GM19395 (cell line): ENCODE results near the gene CHCHD4.
"Not testable (repeated sequence)": the region's sequence is repeated elsewhere in the genome, so short reads cannot be mapped to it uniquely, and the experiment has no call there.

Experiments
- ATAC-seq: cut with Tn5 transposase; IDR thresholded peaks from one replicate; pipeline ENCODE4 v1.9.1; 2021; ENCODE audit warnings: mild to moderate bottlenecking, moderate library complexity; ENCODE audit not compliant: unreplicated experiment

Gene CHCHD4

GRCh38 chr3:14120921-14121448, 3.7 kb downstream of the CHCHD4 start:
- not testable (repeated sequence) for ATAC-seq

DNA sequence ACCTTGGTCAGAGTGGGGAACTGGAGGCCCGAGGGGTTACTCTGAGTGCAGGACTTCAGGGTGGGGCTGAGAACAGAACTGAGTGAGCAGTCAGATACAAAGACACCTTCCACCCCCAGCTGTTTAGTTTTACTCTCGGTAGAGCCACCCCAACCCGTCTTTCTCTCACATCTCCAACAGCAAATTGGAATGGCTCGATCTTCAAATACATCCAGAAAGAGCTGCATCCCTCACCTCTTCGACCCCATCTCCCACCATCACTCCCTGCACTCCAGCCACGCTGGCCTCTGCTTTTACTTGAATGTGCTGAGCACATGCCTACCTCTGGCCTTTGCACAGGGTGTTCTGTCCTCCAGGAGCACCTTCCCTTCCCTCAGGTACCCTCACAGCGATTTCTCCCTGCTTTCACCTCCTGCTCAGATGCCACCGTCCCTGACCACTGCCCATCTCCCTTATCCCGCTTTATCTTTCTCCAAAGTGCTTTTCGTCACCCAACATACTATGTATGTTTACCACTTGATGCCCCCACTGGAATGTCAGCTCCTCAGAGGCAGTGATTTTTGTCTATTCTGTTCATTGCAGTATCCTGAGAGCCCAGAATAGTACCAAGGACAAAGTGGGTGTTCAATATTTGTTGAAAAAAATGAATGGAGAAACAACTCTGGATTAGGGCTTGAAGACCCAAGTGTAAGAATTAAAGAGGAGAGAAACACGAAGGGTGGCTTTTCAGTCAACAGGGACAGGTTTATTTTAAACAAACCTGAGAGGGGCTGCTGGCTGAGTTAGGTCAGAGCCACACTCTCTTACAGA, 4.4 kb downstream of the CHCHD4 start:
- ATAC-seq, result no peak

DNA sequence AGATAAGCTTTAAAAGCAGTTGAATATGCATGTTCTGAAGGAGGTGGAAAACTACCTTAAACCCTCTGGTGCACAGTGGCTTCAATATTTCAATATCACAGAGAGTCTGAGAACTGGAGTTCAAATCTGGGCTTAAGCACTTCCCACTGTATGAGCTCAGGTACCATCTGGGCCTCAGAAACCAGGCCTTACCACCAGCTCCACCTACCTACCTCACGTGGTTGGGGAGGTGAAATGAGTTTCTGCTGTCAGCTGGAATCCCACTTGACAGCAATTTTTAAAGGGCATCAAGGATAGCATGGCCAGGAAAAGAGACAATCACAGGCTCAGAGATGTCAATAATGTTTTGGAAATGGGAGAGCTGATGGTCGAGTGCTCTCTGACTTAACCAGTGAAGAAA, 5.0 kb downstream of the CHCHD4 start:
- ATAC-seq, result no peak

DNA sequence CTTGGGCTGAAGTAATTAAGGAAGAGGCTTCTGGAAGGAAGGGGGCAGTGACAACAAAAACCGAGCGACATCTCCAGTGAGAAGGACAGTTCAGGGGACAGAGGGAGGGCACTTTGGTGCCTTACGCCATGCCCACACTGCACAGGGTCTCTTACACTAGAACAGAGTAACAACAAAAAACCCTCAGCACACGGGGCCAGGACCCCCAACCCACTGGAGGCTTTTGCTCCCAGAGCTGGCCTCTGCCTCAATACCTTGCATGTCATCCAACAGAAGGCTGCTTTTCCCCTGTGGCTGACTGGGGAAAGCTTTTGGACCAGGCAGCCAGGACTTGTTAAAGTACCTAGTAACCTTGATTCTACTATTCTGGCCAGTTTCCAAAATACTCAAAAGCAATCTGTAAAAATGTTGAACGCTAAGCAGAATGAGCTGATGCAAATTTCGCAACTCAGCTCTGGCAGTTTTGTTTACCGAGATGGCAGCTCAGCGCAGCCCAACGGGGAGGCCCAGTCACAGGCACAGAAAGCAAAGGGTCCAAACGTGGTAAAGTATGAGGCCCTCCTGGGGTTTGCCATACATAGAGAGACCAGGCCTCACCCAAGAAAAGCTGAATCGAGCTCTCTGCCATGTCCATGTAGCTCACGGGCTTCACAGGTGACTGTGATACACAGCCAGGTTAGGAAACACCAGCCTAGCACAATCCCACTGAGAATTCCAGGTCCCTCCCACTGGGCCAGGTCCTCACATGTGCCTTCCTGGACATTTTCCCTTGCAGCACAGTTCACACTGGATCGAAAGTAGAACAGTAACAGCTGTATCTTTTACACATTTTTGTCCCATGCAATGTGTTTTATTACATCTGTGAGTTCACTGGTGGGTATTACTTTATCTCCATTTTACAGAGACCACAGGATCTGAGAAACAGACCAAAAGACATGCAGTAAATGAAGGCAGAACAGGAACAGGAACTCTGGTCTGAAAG, 6.0 kb downstream of the CHCHD4 start:
- no peak for ATAC-seq

DNA sequence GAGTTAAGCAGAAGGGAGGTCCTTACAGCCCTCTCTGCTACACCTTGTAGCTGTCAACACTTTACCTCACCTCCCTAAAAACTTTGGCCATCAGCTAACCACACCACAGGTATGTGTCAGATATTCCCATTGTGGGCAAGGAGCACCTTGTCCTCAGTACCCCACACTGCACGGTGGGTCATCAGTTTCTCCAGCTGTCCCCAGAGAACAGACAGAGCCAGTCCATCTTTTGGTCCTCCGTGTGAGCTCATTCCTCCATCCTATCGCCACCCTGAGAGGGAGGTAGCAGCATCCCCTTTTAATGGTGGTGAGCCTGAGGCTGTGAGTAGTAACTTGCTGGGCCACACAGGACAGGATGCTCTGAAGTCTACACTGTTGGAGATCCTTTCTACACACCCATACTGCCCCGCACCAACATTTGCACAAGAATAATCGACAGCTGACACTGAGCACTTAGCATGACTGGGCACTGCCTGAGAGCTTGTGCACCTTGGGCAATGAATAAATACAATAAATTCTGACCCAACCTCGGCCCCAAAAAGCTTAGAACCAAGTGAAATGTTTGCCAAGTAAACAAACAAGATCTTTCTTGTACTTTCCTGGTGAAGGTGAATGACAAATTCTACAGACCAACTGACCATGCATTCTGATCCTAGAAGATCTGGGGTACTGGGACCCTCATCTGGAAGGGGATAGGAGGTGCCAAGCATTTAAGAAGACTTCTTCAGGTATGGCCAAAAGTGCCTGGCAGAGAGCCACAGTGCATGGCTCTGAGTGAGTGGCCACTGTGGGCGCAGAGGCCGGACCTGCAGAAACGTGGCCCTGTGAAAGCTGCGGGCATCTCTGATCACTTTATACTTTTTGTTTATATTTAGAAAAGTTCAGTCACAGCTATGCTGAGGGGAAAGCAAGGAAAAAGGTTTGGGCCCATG, 6.9 kb downstream of the CHCHD4 start:
- ATAC-seq, result no peak

DNA sequence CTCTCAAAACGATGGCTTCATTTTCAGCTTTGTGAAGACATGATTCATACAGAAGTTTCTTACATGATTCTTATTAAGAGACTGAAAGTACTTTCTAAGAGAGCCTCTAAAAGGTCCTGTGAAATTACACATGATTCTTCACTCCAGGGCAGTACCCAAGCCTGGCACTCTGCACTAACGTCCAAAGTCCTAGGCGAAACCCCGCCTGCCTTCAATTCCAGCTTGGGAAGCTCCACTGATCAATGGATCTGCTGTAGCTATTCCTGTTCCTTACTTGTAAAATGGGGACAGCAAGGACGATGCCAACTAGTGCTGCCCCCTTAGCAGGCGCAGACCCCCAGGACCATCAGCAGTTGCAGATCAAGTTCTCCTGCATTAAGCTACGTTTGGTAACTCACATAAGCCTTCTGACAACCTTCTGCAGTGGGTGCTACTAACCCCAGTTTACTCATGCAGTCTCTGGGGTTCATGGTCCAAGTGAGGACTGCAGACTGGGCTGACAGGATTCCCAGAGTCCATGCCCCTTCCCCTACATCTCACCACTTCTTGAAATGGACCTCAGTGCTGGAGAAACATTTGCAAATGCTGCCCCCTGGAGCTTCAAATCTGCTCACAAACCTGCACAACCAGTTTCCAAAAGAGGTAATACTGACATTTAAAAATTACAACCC, 10.6 kb downstream of the CHCHD4 start:
- ATAC-seq, result no peak

DNA sequence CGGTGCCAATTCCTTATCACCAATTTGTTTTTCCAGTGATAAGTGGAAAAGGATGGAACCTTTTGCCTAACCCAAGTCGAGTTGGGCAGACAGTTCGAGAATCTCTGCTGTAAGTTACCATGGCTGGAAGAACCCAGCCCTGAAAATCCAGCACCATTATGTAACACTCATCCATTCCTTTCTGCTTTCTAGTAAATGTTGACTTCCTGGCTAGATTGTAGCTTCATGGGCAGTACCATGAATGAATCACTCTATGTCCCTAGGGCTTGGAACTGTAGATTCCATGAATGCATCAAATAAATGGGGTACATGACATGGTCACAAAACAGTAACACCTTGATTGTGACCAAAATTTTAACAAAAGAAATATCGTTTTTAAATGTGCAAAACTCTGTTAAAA, 14.0 kb downstream of the CHCHD4 start:
- ATAC-seq, result no peak

GRCh38 chr3:14109821-14110220, 14.8 kb downstream of the CHCHD4 start:
- not testable (repeated sequence) for ATAC-seq

- no peak for ATAC-seq
Observed at GRCh38 chr3:14097616-14098391, 26.9 kb downstream of the CHCHD4 start.

DNA sequence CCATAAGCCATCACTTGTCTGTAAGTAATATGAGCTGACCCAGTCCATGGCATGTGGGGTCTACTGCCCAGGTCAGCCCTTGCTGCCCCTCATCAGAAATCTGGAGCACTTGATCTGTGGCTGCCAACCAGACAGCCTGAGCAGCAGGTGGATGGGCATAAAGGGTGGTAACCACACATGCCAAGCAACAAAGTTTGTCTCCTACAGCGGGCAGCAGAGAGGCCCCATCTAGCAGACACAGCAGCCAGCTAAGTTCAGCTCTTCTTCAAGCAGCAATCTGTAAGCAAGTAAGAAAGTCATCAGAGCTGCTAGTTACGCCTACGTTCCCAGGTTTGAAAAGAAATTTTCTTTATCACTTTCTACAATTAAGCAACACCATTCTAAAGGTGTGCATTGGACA, 27.9 kb downstream of the CHCHD4 start:
- no peak for ATAC-seq

DNA sequence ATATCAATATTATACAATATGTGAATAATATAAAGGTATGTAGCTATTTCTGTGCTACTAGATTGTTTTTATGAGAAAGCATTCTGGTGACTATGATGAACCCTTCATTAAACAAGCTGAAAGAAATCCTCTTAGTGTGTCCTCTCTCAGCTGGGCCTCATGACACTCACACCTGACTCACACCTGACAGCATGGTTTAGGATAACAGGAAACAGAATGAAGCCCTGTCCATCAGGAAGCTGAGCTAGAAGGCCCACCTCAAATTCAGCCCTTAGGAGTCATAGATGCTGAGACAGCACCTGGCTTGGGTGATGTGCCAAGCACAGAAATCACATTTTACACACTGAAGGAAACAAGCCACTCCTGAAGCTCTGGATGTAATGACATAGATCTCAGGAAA, 30.8 kb downstream of the CHCHD4 start:
- no peak for ATAC-seq

DNA sequence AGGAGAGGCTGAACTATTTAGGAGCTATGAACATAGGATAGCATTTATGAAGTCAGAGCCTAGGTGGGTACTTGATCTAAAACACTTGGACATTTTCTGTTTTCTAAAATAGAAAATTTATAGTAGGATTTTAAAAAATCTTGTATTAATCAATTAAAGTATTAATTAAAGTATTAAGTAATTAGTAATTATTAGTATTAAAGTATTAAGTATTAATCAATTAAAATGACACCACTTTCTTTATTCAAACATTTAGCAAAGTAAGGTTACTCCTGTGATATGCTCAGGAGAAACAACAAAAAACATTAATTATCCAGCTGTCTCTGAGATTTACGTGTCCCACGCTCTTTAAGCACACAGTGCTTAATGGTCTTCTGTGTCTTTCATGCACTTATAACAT, 32.2 kb downstream of the CHCHD4 start:
- ATAC-seq, result no peak

DNA sequence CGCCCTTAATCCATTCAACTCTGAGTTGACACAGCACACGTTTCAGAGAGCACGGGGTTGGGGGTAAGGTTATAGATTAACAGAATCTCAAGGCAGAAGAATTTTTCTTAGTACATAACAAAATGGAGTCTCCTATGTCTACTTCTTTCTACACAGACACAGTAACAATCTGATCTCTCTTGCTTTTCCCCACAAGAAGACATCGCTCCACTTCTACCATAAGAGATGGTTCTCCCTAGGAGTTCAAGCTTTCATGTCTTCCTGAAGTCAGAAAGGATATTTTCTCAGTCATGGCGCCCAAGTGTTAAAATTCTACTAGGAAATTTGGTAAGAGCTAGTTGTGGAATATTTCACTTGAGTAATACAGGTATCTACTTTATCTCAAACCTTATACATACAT, 32.7 kb downstream of the CHCHD4 start:
- ATAC-seq, result not testable (repeated sequence)

DNA sequence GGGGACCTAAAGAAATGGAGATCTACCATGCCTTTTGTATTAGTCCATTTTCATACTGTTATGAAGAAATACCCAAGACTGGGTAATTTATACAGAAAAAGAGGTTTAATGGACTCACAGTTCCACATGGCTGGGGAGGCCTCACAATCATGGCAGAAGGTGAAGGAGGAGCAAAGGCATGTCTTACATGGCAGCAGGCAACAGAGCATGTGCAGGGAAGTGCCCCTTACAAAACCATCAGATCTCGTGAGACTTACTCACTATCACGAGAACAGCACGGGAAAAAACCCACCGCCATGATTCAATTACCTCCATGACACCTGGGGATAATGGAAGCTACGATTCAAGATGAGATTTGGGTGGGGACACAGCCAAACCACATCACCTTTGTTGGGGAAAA, 37.2 kb downstream of the CHCHD4 start:
- not testable (repeated sequence) for ATAC-seq

DNA sequence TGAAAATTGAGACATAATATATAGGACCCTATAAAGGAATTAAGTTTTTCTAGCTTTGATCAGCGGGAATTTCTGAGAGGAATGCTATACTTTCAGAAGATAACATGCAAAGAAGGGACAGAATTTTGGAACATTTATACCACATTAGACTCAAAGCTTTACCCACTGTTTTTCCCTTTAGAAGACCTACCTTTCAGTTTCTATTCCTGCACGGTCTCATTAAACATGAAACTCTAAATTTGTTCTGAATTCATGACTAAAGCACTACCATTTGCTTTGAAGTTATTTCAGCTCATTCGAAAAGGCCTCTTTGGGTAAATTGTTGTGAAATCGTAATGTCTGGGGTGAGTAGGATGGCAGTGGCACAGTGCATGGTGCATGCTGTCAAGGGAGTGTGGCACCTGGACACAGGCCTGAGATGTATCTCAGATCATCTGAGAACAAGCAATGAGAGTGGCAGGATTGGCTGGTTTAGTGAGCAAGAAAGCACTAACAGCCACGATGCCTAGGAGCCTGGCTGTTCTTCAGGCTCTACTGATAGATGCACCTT, 42.5 kb downstream of the CHCHD4 start:
- no peak for ATAC-seq

DNA sequence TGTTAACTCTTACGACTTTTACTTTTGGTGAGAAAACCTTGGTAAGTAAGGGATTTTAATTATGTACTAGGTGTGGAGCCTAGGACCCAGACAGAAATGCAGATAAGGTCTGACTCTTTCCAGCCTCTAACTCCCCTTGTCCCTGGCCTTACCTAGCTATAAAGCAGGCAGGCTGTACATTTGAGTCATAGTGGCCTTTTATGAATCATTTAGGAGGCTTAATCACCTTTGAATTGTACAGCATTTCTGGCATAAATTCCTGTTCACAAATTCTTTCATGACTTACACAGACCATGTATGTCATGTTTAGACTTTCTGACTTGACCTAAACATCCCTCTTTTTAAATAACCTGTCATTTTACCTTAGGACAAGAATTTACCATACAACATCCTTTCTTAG, 47.4 kb downstream of the CHCHD4 start:
- ATAC-seq, result no peak

- not testable (repeated sequence) for ATAC-seq
Observed at GRCh38 chr3:14075233-14075632, 49.4 kb downstream of the CHCHD4 start.

- ATAC-seq, result no peak
Observed at GRCh38 chr3:14064910-14065309, 59.8 kb downstream of the CHCHD4 start.

GRCh38 chr3:14063152-14063551, 61.5 kb downstream of the CHCHD4 start:
- no peak for ATAC-seq
